ENCODE data around the gene PATL1. TPM values are rescaled to one million over a fixed set of nuclear protein-coding genes. Genes with fewer than 3 reads are reported as not detected.

The PATL1 gene
- polyA plus RNA-seq, 1 donor (not counting 4 experiments of a cell fraction or from before 2014, with no cell fraction given), result 31.1 TPM

DNA sequence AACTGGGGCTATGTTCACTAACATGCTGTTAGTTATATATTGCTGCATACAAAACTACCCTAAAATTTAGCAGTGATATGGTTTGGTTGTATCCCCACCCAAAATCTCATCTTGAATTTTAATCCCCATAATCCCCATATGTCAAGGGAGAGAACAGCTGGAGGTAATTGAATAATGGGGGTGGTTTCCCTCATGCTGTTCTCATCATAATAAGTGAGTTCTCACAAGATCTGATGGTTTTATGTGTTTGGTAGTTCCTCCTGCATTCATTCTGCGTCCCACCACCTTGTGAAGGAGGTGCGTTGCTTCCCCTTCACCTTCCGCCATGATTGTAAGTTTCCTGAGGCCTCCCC is 10.0 kb upstream of the PATL1 start:
- dilution Hi-C loops (cut with MboI; ENCODE audit: extremely low pct_ligation_motif_present, low sequenced_read_pairs), result no loop called here
- Histone ChIP-seq H3K9me1 (ENCODE audit: control insufficient read depth, extremely low read depth, insufficient read depth, low read length) (no peaks in the 10 kb centered on the region), H3K27ac (ENCODE audit: control insufficient read depth, insufficient read depth, low read length) (no peak overlapping the region), H3K9ac (ENCODE audit: control insufficient read depth, extremely low read depth, insufficient read depth, low read length) (no peak overlapping the region), H3K4me2 (ENCODE audit: control insufficient read depth, extremely low read depth, insufficient read depth, low read depth, low read length) (no peak overlapping the region), H4K20me1 (ENCODE audit: control insufficient read depth, extremely low read depth, insufficient read depth, low read length) (no peaks in the 10 kb centered on the region), H3K4me3 (ENCODE audit: control insufficient read depth in 2 of 3, extremely low read depth in 1 of 3, insufficient read depth in 2 of 3, low read depth in 1 of 3, low read length in 3 of 3) (no peak overlapping the region), H3K36me3 (ENCODE audit: control insufficient read depth in 2 of 2, extremely low read depth in 1 of 2, insufficient read depth in 2 of 2, low read length in 2 of 2) (no peaks in the 10 kb centered on the region), H3K4me1 (ENCODE audit: control insufficient read depth, extremely low read depth, insufficient read depth, low read length) (peaks cover 3% of the 10 kb centered on the region), H3K9me3 (ENCODE audit: control insufficient read depth, low read depth, low read length) (no peaks in the 10 kb centered on the region), H2AFZ (ENCODE audit: control insufficient read depth, low read length) (no peak overlapping the region), H3K27me3 (ENCODE audit: control insufficient read depth, extremely low read depth, insufficient read depth, low read length) (no peaks in the 10 kb centered on the region), H3K79me2 (ENCODE audit: control insufficient read depth, insufficient read depth, low read length) (no peaks in the 10 kb centered on the region)
- DNase-seq (ENCODE audit: low read depth, low spot score) (no peak), FAIRE-seq (no peak)
- TF ChIP-seq, protein P1, sequence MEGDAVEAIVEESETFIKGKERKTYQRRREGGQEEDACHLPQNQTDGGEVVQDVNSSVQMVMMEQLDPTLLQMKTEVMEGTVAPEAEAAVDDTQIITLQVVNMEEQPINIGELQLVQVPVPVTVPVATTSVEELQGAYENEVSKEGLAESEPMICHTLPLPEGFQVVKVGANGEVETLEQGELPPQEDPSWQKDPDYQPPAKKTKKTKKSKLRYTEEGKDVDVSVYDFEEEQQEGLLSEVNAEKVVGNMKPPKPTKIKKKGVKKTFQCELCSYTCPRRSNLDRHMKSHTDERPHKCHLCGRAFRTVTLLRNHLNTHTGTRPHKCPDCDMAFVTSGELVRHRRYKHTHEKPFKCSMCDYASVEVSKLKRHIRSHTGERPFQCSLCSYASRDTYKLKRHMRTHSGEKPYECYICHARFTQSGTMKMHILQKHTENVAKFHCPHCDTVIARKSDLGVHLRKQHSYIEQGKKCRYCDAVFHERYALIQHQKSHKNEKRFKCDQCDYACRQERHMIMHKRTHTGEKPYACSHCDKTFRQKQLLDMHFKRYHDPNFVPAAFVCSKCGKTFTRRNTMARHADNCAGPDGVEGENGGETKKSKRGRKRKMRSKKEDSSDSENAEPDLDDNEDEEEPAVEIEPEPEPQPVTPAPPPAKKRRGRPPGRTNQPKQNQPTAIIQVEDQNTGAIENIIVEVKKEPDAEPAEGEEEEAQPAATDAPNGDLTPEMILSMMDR (optimal IDR thresholded peaks at IDR 0.05 in 1 of 3, IDR thresholded peaks at IDR 0.05 in 1 of 3, conservative IDR thresholded peaks at IDR 0.05 in 1 of 3; ENCODE audit: extremely low read depth in 1 of 3, insufficient read depth in 2 of 3, low read length in 3 of 3), result no peak
- TF ChIP-seq EZH2 (IDR thresholded peaks at IDR 0.05; ENCODE audit: low read length), result no peak

DNA sequence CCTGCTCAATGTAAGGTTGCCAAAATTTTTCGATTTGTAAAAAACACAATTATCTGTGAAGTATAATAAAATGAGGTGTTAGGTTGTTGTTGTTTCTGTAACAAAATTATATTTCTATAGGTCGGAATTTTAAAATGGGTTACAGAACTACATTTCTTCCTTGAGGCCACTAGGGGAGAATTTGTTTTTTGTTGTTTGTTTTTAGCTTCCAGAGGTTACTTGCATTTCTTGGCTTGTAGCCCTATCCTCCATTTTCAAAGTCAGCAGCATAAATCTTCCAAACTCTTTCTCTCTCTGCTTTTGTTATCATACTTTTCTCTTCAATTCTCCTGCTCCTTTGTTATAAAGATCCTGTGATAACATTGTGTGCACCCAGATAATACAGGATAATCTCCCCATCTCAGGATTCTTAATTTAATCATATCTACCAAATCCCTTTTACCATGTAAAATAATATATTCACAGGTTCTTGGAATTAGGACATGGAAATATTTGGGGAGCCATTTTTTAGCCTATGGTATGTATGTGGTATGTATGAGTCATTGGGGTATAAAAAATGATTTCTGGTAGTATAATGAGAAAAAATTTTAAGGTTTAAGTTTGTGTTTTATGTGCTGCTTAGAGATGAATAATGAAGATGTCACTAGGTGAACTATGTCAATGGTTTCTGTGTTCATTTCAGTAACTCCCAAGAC is 9.4 kb upstream of the PATL1 start:
- Histone ChIP-seq H4K20me1 (ENCODE audit: control insufficient read depth, extremely low read depth, insufficient read depth, low read length) (no peaks in the 10 kb centered on the region), H3K27me3 (ENCODE audit: control insufficient read depth, extremely low read depth, insufficient read depth, low read length) (no peaks in the 10 kb centered on the region), H3K36me3 (ENCODE audit: control insufficient read depth in 2 of 2, extremely low read depth in 1 of 2, insufficient read depth in 2 of 2, low read length in 2 of 2) (no peaks in the 10 kb centered on the region), H3K9me3 (ENCODE audit: control insufficient read depth, low read depth, low read length) (no peaks in the 10 kb centered on the region), H3K79me2 (ENCODE audit: control insufficient read depth, insufficient read depth, low read length) (no peaks in the 10 kb centered on the region), H2AFZ (ENCODE audit: control insufficient read depth, low read length) (no peak overlapping the region), H3K4me1 (ENCODE audit: control insufficient read depth, extremely low read depth, insufficient read depth, low read length) (peaks cover 3% of the 10 kb centered on the region), H3K9me1 (ENCODE audit: control insufficient read depth, extremely low read depth, insufficient read depth, low read length) (no peaks in the 10 kb centered on the region), H3K9ac (ENCODE audit: control insufficient read depth, extremely low read depth, insufficient read depth, low read length) (no peak overlapping the region), H3K4me2 (ENCODE audit: control insufficient read depth, extremely low read depth, insufficient read depth, low read depth, low read length) (no peak overlapping the region), H3K4me3 (ENCODE audit: control insufficient read depth in 2 of 3, extremely low read depth in 1 of 3, insufficient read depth in 2 of 3, low read depth in 1 of 3, low read length in 3 of 3) (no peak overlapping the region), H3K27ac (ENCODE audit: control insufficient read depth, insufficient read depth, low read length) (no peak overlapping the region)
- DNase-seq (ENCODE audit: low read depth, low spot score) (no peak), FAIRE-seq (no peak)
- TF ChIP-seq EZH2 (IDR thresholded peaks at IDR 0.05; ENCODE audit: low read length), result no peak
- TF ChIP-seq, protein P1 (optimal IDR thresholded peaks at IDR 0.05 in 1 of 3, IDR thresholded peaks at IDR 0.05 in 1 of 3, conservative IDR thresholded peaks at IDR 0.05 in 1 of 3; ENCODE audit: extremely low read depth in 1 of 3, insufficient read depth in 2 of 3, low read length in 3 of 3), result peak in 1 of 3 experiments; percentile 10
- dilution Hi-C loops (cut with MboI; ENCODE audit: extremely low pct_ligation_motif_present, low sequenced_read_pairs), result no loop called here
